GM19372 (cell line): ENCODE results near the gene OBSCN.
"Not testable (repeated sequence)": the region's sequence is repeated elsewhere in the genome, so short reads cannot be mapped to it uniquely, and the experiment has no call there.

ENCODE experiments used
- ATAC-seq: cut with Tn5 transposase; IDR thresholded peaks from one replicate; pipeline ENCODE4 v1.9.1; 2021; ENCODE audit warnings: mild to moderate bottlenecking, low read depth, moderate library complexity; ENCODE audit not compliant: unreplicated experiment

The OBSCN gene

DNA sequence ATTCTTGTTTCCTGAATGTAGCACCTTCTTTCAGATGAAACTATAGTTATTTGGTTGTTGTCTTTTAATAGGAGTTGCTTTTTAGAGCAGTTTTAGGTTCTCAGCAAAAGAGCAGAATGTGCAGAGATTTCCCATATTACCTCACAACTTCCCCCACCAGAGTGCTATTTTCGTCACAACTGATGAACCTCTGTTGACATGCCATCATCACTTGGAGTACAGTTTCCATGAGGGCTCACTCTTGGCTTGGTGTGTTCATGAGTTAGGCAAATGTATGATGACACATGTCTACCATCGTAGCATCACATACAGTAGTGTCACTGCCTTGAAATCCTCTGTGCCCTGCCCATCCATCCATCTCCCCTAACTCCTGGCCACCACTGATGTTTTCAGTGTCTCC is 38.5 kb upstream of the OBSCN start:
- no peak for ATAC-seq

DNA sequence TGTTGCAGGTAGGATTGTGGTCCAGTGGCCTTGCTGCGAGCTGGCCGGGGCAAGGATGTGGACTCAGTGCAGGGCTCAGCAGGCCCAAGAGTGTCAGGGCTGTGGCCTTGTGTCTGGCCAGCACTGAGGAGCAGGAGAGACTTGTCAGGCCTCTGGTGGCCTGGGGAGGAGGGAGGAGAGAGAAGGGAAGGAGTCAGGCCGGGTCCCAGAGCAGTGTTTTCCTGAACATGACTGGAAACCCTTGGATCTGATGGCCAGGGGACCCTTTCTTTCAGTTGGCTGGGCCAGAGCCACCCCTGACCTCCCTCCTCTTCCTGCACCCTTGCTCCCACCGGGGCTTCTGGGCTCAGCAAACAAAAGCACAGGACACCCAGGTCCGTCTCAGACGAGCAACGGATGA is 37.2 kb upstream of the OBSCN start:
- no peak for ATAC-seq

DNA sequence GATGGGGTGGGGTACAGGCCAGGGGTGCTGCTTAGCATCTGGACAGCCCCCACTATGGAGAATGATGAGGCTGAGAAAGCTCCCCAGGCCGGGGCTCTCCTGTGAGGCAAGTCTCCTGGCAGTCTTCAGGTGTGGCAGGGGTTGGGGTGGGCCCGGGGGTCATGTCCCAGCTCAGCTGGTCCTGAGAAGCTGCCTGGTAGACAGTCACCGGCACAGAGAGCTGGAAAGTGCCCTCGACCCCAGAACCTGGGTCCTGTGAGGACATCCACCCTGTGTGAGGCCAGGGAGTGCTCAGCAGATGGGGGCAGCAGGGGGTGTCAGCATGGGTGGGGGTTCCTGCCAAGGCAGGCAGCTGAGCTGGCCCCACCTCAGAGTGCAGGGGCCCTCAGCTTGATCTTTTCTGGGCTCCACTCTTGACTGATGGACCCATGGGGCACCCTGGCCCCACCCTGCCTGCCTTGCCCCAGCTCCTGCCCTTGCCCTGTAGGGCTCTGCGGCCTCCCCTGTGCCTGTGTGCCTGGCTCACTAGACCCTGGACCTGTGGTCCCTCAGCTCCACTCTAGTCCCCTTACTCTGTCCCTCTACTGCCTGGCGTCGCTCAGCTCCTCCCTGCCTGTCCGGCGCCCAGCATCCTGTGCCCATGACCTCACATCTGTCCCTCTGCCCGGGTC is 36.5 kb upstream of the OBSCN start:
- no peak for ATAC-seq

DNA sequence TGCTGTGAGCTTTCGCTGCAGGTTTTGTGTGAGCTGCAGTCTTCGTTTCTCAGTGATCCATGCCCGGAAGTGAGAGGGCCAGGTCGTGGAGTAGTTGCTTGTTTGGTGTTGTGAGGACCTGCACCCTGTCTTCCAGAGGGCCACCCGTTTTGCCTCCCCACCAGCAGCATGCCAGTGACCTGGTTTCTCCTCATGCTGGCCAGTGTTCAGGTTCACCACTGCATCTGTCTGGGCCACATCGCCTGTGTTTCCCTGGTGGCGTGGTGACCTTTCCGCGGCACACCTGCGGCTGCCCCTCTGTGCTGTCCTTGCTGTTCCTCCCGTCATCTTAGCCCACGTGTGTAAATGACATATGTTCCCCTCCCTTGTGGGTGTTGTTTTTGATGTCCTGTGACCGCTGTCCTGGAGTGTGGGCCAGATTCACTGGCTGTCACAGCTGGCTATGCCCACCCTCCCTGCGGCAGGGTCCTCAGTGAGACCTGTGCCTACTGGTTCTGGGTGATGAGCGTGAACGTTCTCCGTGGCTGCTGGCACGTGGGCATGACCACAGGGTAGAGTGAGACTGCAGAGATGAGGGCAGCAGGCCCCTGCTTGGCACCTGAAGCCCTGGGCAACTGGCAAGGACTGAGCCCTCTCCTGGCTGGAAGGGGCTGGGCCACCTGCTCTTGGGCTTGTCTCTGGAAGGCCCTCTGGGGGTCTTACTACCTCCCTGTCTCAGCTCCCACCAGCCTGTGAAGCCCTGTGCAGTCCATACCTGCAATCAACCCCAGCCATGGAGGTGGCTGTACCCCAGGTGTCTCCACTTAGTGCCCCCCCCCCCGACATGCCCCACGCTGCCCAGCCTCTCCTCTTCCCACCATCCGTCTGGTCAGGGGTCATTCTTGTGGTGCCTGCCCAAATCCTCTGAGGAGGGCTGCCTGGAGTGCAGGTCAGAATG is 35.0 kb upstream of the OBSCN start:
- ATAC-seq, result no peak

DNA sequence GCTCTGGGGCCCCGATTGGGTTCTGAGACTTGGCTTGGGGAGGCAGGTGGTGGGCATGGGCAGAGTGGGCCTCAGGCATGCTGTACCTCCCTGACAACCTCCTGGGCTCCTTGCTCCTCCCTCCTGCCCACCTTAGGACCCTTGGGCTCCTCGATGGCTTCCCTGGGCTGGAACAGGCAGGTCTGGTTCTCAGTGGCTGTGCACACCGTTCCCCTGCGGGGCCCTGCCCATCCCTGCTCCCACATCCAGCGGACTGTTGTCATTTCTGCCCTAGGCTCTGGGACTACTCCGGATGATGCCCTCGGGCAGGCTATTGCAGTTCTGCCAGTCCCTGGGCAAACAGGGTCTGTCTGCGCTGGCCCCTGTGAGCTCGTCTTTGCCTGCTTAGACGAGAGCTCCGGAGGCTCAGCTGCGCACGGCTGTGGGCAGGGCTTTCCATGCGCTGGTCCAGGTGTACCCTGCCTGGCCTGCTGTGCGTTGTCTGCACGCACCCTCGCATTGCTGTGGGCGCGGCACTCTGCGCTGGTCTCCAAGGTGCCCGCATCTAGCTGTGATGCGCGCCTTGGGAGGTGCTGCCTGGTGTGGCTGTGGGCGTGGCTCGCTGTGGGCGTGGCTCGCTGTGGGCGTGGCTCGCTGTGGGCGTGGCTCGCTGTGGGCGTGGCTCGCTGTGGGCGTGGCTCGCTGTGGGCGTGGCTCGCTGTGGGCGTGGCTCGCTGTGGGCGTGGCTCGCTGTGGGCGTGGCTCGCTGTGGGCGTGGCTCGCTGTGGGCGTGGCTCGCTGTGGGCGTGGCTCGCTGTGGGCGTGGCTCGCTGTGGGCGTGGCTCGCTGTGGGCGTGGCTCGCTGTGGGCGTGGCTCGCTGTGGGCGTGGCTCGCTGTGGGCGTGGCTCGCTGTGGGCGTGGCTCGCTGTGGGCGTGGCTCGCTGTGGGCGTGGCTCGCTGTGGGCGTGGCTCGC is 34.0 kb upstream of the OBSCN start:
- ATAC-seq, result not testable (repeated sequence)

DNA sequence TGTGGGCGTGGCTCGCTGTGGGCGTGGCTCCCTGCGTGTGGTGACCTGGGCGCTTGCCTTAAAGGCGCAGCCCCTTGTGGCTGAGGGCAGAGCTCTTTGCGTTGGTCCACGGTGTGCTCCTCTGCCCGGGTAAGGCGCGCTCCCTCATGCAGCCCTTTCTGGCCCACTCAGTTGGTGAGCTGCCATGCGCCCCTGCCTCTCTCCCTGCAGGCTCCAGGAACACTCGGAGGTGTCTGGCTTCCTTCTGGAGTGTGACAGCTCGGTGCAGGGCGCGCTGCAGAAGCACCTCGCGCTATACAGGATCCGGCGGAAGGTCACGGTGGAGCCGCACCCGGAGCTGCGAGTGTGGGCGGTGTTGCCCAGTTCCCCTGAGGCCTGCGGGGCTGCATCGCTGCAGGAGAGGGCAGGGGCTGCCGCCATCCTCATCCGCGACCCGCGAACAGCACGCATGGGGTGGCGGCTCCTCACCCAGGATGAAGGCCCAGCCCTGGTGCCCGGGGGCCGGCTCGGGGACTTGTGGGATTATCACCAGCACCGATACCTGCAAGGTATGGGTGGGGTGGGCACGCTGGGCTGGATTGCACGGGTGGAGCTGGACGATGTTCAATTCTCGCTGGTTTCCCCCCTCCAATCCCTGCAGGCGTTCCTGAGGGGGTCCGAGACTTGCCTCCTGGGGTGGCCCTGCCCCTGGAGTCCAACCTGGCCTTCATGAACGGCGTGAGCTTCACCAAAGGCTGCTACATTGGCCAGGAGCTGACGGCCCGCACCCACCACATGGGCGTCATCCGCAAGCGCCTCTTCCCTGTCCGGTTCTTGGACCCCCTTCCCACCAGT is 33.1 kb upstream of the OBSCN start:
- ATAC-seq, result no peak

DNA sequence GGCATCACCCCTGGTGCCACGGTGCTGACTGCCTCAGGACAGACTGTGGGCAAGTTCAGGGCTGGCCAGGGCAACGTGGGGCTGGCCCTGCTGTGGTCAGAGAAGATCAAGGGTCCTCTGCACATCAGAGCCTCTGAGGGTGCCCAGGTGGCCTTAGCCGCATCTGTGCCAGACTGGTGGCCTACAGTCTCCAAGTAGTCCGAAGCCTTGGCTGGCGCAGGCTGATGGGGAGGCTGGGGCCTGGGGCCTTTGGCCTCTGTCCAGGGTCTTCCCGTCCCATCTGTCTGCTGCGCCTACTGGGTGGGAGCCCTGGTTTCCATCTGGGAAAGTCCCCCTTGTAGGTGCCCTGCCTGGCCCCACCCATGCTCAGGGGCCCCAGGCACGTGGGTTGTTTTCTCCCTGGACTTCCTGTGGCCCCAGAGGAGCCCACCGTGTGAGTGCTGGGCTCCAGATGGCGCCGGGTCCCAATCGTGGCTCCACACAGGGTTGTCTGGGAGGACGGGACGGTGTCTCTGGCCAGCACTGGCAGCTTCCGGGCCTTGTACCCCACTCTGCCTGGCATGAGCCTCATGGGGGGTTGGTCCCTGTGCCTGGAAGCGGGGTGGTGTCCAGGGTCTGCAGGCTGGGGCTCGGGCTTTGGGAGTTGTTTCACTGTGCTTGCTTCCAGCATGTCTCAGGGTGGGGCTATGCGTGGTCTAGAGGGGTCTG is 32.4 kb upstream of the OBSCN start:
- no peak for ATAC-seq

DNA sequence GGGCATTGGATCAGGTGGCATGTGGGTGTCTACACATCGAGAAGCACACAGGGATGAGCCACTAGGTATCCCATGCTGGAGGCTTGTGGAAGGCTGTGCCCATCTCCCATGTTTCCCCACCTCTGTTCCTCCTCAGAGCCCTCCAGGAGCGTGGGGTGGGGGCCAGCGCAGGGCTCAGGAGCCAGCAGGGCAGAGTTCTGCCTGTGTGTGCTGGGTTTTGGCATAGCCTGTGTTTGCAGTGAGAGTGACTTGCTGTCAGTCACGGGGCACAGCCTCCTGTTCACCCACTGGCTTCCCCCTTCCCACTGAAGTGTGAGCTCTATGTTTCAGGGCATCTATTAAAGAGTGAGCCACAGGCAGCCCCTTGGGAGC is 31.8 kb upstream of the OBSCN start:
- no peak for ATAC-seq

DNA sequence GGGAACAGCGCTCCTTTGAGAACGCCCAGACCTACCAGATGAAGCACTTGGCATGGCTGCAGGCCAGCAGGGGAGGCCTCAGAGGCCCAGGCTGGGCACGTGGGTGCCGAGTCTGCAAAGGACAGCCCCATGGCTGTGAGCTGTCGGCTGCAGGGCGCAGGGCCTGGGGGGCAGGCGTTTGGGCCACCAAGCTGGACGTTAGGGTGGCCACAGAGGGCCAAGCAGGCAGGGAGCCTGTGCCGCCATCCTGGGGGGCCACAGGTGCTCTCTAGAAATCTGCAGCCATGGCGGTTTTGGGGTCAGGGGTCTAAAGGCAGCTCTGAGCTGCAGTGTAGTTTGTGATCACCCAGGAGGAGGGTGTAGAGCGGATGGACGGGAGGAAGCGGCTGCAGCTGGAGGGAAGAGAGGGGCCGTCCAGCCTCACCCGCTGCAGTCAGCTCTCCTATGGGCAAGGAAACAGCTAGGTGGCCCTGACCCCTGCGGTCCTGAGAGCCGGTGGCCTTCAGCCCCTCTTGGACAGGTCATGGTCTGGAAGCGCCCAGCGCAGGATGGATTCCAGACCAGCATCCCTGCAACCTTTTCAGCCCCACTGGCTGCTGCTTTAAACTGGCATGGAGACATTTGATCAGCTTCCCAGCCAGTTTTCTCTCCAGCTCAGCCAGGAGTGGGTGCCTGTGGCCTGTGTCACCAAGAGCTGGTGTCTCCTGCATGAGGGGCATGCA is 31.2 kb upstream of the OBSCN start:
- no peak for ATAC-seq

DNA sequence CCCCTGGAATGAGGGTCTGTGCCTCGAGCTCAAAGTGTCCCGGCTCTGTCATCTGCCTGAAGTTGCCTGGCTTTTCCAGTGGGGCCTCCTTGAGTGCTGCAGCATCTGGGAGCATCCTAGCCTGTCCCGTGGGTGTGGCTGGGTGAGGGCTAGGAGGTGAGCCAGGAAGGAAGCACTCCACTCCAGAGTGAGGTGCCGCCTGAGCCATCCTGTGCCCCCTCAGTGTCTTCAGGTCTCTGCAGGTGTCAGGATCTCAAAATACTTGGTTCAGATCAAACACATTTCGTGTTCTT is 30.7 kb upstream of the OBSCN start:
- no peak for ATAC-seq

DNA sequence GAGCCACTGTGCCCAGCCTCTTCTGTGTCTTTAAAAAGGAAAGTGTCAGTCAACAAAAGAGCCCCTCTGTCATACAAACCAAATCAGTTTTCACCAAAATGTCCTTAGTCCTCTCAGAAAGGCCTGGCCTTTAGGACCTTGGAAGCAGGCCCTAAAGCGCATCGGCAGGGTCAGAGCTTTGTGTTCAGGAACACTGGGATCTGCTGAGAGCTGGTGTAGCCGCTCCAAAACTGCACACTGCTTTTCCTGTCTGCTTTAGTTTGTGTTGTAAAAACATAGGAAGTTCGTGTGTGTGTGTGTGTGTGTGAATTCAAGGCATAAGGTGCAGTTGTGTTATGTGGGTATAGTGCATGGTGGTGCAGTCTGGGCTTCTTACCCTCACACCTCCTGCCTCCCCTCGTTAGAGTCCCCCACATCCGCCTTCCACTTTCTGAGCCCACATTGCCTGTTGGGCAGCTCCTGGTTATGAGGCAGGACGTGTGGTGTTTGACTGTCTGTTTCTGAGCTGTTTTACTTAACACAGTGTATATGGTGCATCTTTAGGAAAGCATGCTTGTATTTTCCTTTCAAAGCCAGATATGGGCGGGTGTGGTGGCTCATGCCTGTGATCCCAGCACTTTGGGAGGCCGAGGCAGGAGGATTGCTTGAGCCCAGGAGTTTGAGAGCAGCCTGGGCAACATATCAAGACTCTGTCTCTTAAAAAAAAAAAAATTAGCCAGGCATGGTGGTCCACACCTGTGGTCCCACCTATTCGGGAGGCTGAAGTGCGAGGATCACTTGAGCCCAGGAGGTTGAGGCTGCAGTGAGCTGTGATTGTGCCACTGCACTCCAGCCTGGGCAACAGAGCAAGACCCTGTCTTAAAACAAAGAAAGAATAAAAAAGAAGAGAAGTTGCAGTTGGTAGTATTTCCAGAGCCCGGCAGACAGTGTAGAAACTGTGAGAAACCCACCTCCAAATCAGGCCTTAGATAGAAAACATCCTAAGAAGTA is 29.8 kb upstream of the OBSCN start:
- ATAC-seq, result no peak

DNA sequence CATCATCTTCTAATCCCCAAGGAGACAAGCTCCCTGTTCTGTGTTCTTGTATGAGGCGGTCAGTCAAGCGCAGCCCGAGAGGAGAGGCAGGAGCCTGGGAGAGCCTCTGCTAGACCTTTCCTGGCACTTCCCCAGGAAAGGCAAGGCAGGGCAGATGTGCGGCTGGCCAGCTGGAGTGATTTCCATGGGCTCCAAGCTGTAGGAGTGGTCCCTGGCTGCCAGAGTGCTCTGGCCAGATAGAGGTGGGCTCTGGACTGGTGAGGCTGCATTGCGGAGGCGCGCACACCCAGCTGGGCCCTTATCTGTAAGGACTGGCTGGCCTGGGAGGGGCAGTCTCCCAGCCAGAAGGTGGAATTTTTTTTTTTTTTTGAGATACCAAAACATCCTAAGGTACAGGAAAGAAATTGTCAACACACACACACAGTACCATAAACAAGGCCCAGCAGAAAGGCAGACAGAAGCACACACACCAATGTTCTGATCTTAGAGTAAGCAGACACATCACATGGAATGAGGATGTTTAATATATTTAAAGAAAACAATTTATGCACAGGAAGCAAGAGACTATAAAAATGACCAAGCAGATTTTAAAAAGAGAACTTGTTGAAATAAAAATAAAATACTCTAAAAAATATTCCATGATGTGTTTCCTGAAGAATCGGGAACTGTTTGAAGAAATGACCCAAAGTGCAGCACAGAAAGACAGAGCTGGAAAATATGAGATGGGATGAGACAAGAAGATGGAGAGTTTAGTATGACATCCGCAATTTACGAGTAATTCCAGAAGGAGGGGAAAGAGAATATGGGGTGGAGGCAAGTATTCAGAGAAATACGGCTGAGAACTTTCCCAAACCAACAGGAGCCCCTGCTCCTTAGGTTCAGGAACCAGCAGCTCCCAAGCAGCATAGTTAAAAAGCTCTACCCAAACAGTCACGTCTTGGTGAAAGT is 28.8 kb upstream of the OBSCN start:
- ATAC-seq, result no peak

DNA sequence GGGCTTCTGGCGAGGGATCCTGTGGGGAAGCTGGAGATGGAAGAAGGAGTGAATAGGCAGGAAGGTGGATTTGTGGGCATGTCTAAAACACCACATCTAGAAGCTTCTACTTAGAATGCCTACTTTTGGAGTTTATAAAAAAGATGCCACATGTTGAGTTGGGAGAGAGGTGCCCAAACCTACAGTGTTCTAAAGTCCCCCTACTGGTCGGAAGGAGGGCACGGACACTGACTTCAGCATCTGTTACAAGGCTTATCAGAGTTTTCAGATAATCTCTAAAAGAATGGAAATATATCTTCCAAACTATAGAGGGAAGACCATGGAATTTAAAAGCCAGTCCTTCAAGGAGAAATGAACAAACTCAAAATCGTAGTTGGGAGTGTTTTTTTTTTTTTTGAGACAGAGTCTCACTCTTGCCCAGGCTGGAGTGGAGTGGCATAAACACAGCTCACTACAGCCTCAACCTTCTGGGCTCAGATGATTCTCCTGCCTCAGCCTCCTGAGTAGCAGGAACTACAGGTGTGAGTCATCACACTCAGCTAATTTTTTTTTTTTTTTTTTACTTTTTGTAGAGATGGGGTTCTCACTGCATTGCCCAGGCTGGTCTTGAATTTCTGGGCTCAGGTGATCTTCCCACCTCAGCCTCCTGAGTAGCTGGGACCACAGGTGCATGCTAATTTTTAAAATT is 27.4 kb upstream of the OBSCN start:
- ATAC-seq, result no peak

DNA sequence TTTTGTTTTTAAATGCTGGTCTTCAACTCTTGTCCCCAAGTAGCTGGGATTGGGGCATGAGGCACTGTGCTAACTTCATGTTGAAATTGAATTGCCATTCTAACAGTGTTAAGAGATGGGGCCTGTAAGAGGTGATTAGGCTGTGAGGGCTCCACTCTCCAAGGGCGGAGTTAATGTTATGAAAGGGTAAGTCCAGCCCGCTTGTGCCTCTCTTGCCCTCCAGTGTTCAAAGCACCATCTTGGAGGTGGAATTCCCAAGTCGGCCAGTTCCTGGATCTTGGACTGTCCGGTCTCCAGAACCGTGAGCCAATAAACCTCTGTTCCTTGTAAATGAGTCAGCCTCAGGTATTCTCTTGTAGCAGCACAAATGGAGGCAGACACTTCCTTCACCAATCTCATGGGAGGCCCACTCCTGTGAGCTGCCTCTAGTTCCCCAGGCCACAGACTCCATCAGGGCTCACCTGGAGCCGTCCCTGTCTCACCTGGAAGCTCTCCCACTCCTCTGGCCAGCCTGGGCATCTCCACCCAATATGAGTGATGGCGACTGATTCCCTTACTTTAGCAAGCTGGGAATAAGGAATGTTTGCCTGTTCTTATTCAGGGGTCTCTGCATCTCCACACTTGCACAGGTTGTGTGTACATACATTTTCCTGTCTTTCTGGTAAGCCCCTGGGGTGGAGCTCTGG is 26.7 kb upstream of the OBSCN start:
- ATAC-seq, result no peak

DNA sequence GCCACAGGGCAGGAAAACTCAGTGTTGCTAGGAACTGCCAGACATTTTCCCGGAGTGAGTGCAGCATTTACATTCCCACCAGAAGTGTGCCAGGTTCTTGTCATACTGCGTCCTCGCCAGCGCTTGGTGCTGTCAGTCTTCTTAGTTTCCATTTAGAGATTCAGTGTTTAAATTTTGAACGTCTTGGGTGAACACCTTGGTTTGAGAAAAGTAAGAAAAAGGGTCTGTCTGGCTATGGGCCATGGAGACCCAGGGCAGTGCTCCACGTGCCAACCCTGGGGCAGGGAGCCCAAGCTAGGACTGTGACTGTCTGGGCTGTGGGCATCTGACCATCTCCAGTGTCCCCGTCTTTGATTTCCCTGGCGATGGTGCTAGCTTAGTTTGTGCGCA is 26.2 kb upstream of the OBSCN start:
- no peak for ATAC-seq
